Measurements from ENCODE around the gene BRINP2.
"Not testable (repeated sequence)": the region's sequence is repeated elsewhere in the genome, so short reads cannot be mapped to it uniquely, and the experiment has no call there.

- not testable (repeated sequence) for TF ChIP-seq CTCF (optimal IDR thresholded peaks at IDR 0.05 in 1 of 3, IDR thresholded peaks at IDR 0.05 in 1 of 3, conservative IDR thresholded peaks at IDR 0.05 in 1 of 3; ENCODE audit: extremely low read depth in 1 of 3, insufficient read depth in 2 of 3, low read length in 3 of 3); EZH2 (IDR thresholded peaks at IDR 0.05; ENCODE audit: low read length)
These were observed 150.7 kb downstream of the BRINP2 start for GRCh38 chr1:177321434-177321833.

All from keratinocyte (primary cell).